Measurements from ENCODE around the gene LIMK2. TPM values are rescaled to one million over a fixed set of nuclear protein-coding genes. Genes with fewer than 3 reads are reported as not detected.

Gene LIMK2
- total RNA-seq, 2 experiments from 2014 or later = 23.2 to 25.5 TPM

GRCh38 chr22:31276426-31277167, 64.5 kb downstream of the LIMK2 start:
- TF ChIP-seq CTCF (IDR thresholded peaks at IDR 0.05) = no peak
- H3K4me1 Mint-ChIP-seq (ENCODE audit: low read depth) = peaks cover 77% of the 10 kb centered on the region
- ChIA-PET POLR2A (interaction anchor here (1.9 to 7.3 kb wide), 2 partner anchors 10 to 15 kb away, joined by 8 to 61 read pairs; partner anchors contain the start of gene PIK3IP1), CTCF (interaction anchor here (0.7 to 1.8 kb wide), 3 partner anchors 16 to 169 kb away, joined by 3 to 9 read pairs (median 7); partner anchors contain the start of genes LIMK2, PIK3IP1 and SELENOM)
- peak overlapping the region; percentile 36 for H3K27ac Mint-ChIP-seq
- no peak overlapping the region for H3K4me3 Mint-ChIP-seq
- peaks cover 56% of the 10 kb centered on the region for H3K36me3 Mint-ChIP-seq (ENCODE audit: low read depth)
- H3K27me3 Mint-ChIP-seq = no peaks in the 10 kb centered on the region
- DNase-seq = no peak
- H3K9me3 Mint-ChIP-seq = no peaks in the 10 kb centered on the region
- intact Hi-C loops (cut with micrococcal nuclease) = no loop called here
- no peak for ATAC-seq

- TF ChIP-seq CTCF (IDR thresholded peaks at IDR 0.05) = no peak
- Mint-ChIP-seq H3K4me1 (ENCODE audit: low read depth) (peaks cover 82% of the 10 kb centered on the region), H3K27ac (peak overlapping the region; percentile 90), H3K36me3 (ENCODE audit: low read depth) (peaks cover 63% of the 10 kb centered on the region), H3K9me3 (no peaks in the 10 kb centered on the region), H3K4me3 (no peak overlapping the region), H3K27me3 (no peaks in the 10 kb centered on the region)
- ATAC-seq (no peak), DNase-seq (no peak)
- ChIA-PET CTCF (interaction anchor here (0.6 to 1.8 kb wide), 3 partner anchors 65 to 193 kb away, joined by 3 to 9 read pairs (median 7); partner anchors contain the start of genes LIMK2 and SELENOM), POLR2A (interaction anchor here (1.5 to 7.3 kb wide), 4 partner anchors 9 to 65 kb away, joined by 5 to 61 read pairs (median 8); partner anchors contain the start of genes LIMK2 and PIK3IP1)
- intact Hi-C loops (cut with micrococcal nuclease) = no loop called here
Measured at GRCh38 chr22:31277741-31278140, 65.6 kb downstream of the LIMK2 start.

GRCh38 chr22:31278151-31278621, 66.1 kb downstream of the LIMK2 start:
- no peak for DNase-seq
- intact Hi-C loops (cut with micrococcal nuclease) = no loop called here
- H3K4me3 Mint-ChIP-seq = no peak overlapping the region
- ChIA-PET POLR2A (interaction anchor here (1.5 to 7.3 kb wide), 4 partner anchors 8 to 66 kb away, joined by 5 to 61 read pairs (median 8); partner anchors contain the start of genes LIMK2 and PIK3IP1), CTCF (interaction anchor here (0.6 to 2.1 kb wide), 4 partner anchors 35 to 194 kb away, joined by 3 to 9 read pairs (median 8); partner anchors contain the start of genes LIMK2 and SELENOM)
- peaks cover 67% of the 10 kb centered on the region for H3K36me3 Mint-ChIP-seq (ENCODE audit: low read depth)
- no peaks in the 10 kb centered on the region for H3K27me3 Mint-ChIP-seq
- peaks cover 82% of the 10 kb centered on the region for H3K4me1 Mint-ChIP-seq (ENCODE audit: low read depth)
- ATAC-seq = no peak
- H3K27ac Mint-ChIP-seq = peak overlapping the region; percentile 90
- TF ChIP-seq CTCF (IDR thresholded peaks at IDR 0.05) = no peak
- H3K9me3 Mint-ChIP-seq = no peaks in the 10 kb centered on the region

GRCh38 chr22:31278626-31279326, 66.7 kb downstream of the LIMK2 start:
- intact Hi-C loops (cut with micrococcal nuclease) = no loop called here
- ATAC-seq = peak; percentile 78
- ChIA-PET POLR2A (interaction anchor here (1.5 to 7.3 kb wide), 4 partner anchors 8 to 66 kb away, joined by 5 to 61 read pairs (median 8); partner anchors contain the start of genes LIMK2 and PIK3IP1), CTCF (interaction anchor here (1.6 to 2.1 kb wide), 3 partner anchors 35 to 68 kb away, joined by 7 to 9 read pairs (median 8); partner anchors contain the start of gene LIMK2)
- peak overlapping the region; percentile 90 for H3K27ac Mint-ChIP-seq
- peak; percentile 17 for DNase-seq
- no peaks in the 10 kb centered on the region for H3K9me3 Mint-ChIP-seq
- peaks cover 85% of the 10 kb centered on the region for H3K4me1 Mint-ChIP-seq (ENCODE audit: low read depth)
- no peak overlapping the region for H3K4me3 Mint-ChIP-seq
- H3K36me3 Mint-ChIP-seq (ENCODE audit: low read depth) = peaks cover 67% of the 10 kb centered on the region
- no peak for TF ChIP-seq CTCF (IDR thresholded peaks at IDR 0.05)
- H3K27me3 Mint-ChIP-seq = no peaks in the 10 kb centered on the region
